ENCODE measurements around the gene KLF7. TPM values are rescaled to one million over a fixed set of nuclear protein-coding genes. Genes with fewer than 3 reads are reported as not detected.

Gene KLF7
- total RNA-seq, 1 experiment from 2014 or later: 32.2 TPM

DNA sequence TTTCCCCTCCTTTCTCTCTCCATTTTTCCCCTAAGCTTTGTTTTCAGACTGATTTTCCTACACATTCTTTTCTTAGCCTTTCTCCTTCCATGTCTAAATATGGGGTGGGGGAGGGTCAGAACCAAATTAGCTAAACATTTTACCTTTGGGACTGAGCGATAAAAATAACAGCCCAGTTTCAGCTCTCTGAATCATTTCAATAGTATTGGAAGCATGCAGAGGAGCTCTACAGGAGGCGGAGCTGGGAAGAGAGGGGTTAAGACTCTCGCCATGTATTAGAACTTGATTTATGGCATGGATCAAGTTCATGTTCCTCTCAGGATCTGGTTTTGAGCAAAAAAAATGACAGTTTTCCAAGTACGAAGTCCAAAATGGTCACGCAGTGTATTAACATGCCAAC, 117.3 kb downstream of the KLF7 start:
- Histone ChIP-seq H2AK5ac (ENCODE audit: insufficient read length, low read length) (no peak overlapping the region), H2BK120ac (ENCODE audit: low read depth, low read length, poor library complexity, severe bottlenecking) (no peak overlapping the region), H2BK5ac (ENCODE audit: insufficient read length, low read length) (no peak overlapping the region), H4K91ac (ENCODE audit: insufficient read length, low read depth, low read length) (no peak overlapping the region), H3K79me1 (ENCODE audit: insufficient read depth, low read depth, low read length, poor library complexity, severe bottlenecking) (no peaks in the 10 kb centered on the region), H4K5ac (ENCODE audit: insufficient read length, low read depth, low read length) (no peak overlapping the region), H3K27me3 (ENCODE audit: insufficient read depth, low read length) (no peaks in the 10 kb centered on the region), H3K14ac (ENCODE audit: insufficient read depth, low read length) (no peak overlapping the region), H4K8ac (replicated peaks; ENCODE audit: insufficient read length, low read depth, low read length) (no peak overlapping the region), H3K18ac (ENCODE audit: insufficient read length, low read depth, low read length) (no peak overlapping the region), H3K9me3 (ENCODE audit: control insufficient read depth, low read depth, low read length) (no peaks in the 10 kb centered on the region), H2BK12ac (ENCODE audit: insufficient read length, low read depth, low read length) (no peak overlapping the region), H3K23me2 (ENCODE audit: insufficient read length, low read depth, low read length, poor library complexity, severe bottlenecking) (no peaks in the 10 kb centered on the region), H3K9ac (ENCODE audit: extremely low read depth, insufficient read length, low read length) (no peak overlapping the region), H3K23ac (ENCODE audit: insufficient read length, low read depth, low read length) (no peak overlapping the region), H3K4me1 (ENCODE audit: insufficient read depth, low read length) (peaks cover 4% of the 10 kb centered on the region; the same call in 1 of the 2 replicates), H3K4me2 (ENCODE audit: insufficient read depth, insufficient read length, low read length) (no peak overlapping the region), H2BK15ac (ENCODE audit: low read depth, low read length) (no peak overlapping the region), H2BK20ac (ENCODE audit: low read depth, low read length, poor library complexity, severe bottlenecking) (no peak overlapping the region), H3K4ac (ENCODE audit: low read depth, low read length) (no peak overlapping the region), H2AFZ (ENCODE audit: low read length) (no peak overlapping the region), H3T11ph (ENCODE audit: low read length) (no peak overlapping the region), H4K20me1 (ENCODE audit: control insufficient read depth, insufficient read depth, insufficient read length) (no peaks in the 10 kb centered on the region), H3K56ac (ENCODE audit: insufficient read length, low read depth, low read length) (no peak overlapping the region), H3K79me2 (ENCODE audit: insufficient read depth, low read length) (no peaks in the 10 kb centered on the region), H3K27ac (ENCODE audit: insufficient read length, low read depth, low read length) (no peak overlapping the region)
- Mint-ChIP-seq H3K4me1 (peaks cover 18 to 30% of the 10 kb centered on the region in 2 experiments), H3K9me3 (no peaks in the 10 kb centered on the region; a peak in 1 of 5 replicates), H3K36me3 (ENCODE audit: insufficient read depth in 1 of 3, low read depth in 3 of 3) (peaks cover 0 to 2% (median 0%) of the 10 kb centered on the region in 3 experiments; a peak in 1 of 7 replicates), H3K27ac (no peak overlapping the region), H3K27me3 (ENCODE audit: low read depth) (peaks cover 1% of the 10 kb centered on the region; the same call in 1 of the 2 replicates), H3K4me3 (no peak overlapping the region)
- DNase-seq: no peak
- TF ChIP-seq, protein P1, sequence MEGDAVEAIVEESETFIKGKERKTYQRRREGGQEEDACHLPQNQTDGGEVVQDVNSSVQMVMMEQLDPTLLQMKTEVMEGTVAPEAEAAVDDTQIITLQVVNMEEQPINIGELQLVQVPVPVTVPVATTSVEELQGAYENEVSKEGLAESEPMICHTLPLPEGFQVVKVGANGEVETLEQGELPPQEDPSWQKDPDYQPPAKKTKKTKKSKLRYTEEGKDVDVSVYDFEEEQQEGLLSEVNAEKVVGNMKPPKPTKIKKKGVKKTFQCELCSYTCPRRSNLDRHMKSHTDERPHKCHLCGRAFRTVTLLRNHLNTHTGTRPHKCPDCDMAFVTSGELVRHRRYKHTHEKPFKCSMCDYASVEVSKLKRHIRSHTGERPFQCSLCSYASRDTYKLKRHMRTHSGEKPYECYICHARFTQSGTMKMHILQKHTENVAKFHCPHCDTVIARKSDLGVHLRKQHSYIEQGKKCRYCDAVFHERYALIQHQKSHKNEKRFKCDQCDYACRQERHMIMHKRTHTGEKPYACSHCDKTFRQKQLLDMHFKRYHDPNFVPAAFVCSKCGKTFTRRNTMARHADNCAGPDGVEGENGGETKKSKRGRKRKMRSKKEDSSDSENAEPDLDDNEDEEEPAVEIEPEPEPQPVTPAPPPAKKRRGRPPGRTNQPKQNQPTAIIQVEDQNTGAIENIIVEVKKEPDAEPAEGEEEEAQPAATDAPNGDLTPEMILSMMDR (conservative IDR thresholded peaks at IDR 0.05): no peak
- WGBS (ENCODE audit: extremely low coverage, insufficient read length, low lambda C conversion rate): no CpG with 5 or more reads among the region's 5 CpGs
